NOMO-1 treated with dmso at 0.1 percent for 144 hours (cell line): ENCODE measurements around the gene BATF2.
"Not testable (repeated sequence)": the region's sequence is repeated elsewhere in the genome, so short reads cannot be mapped to it uniquely, and the experiment has no call there.

Experiments
- DNase-seq: peaks from one replicate; lab custom pipeline; 2025; ENCODE audit not compliant: unreplicated experiment; lab: John Stamatoyannopoulos, UW

The BATF2 gene

DNA sequence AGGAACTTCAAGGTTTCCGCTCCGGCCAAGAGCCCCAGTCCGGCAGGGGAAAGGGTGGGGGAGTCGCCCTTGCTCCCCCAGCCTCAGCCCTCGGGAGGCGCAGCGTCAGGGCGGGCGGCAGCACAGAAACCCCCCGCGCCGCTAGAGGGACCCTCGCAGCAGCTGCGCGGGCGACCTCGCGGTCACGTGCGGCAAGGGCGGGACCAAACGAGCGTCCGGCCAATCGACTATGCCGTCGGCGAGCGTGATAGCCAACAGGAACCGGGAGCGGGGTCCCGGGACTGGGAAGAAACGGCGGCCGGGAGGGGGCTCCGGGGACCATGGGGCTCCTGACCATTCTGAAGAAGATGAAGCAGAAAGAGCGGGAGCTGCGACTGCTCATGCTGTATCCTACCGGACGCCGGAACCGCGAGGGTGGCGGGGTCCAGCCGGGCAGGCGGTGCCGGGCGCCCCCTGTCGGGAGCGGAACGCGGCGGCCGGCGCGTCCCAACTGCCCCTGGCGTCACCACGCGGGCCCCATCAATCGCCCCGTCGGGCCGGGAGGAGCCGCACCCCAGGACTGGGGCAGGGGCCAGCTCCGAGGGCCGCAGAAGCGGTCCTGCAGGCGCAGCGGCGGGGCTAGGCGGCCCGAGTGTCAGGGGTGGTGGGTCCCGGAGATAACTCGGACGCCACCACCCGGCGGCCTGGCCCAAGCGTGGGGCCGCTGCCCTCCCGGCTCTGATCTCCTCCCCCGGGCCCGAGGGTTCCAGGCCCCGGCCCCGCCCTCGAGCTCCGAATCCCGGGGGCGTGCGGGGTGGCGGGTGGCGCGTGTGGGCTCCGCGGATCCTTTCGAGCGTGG, 17.3 kb upstream of the BATF2 start, which contains the start of gene ARL2:
TSS of gene ARL2 (plus strand) at position 273 of the 838 bp plus-strand sequence. CDS start at position 321, 48 bp downstream.
- peak; percentile 66 for DNase-seq

GRCh38 chr11:65013130-65013887, 16.5 kb upstream of the BATF2 start:
- peak; percentile 88 for DNase-seq

GRCh38 chr11:65008873-65009272, 12.1 kb upstream of the BATF2 start:
- no peak for DNase-seq

DNA sequence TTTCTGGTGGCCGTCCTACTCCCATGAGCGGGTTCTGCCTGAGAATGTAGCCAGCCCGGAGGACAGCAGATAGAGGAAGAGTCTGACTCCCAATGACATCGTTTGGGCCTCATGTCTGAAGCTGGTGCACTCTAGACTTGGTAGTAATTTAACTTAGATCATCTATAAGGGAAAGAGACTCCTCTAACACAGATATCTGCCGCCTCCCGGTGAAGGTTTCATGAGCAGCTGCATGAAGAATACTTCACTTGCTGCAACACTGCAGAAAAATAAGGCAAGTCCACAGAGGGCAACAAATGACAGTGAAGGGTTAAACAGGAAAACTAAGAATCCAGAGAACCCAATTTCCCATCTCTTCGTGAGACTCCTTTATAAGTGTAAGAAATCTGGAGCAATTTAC, 11.2 kb upstream of the BATF2 start:
- DNase-seq: no peak

GRCh38 chr11:65003968-65004367, 7.2 kb upstream of the BATF2 start:
- DNase-seq: not testable (repeated sequence)

DNA sequence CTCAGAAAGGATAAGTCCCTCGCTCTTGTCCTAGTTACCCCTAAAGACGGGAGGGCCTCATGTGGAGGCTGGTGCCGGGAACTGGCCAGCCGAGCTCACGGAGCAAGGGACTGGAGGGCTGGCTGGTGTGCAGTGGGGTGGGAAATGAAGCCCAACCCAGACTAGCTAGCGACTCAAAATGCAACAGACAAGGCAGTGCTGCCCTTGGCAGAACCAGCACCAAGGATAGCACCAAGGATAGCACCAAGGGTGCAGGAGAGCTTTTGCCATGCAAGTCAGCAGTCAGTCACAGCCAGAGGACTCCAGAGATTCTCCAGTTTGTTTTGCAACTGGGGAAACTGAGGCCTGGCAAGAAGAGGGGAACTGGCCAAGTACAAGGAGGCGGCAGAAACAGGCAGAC, 6.5 kb upstream of the BATF2 start:
- DNase-seq: no peak

GRCh38 chr11:65002706-65003105, 5.9 kb upstream of the BATF2 start:
- DNase-seq: no peak

DNA sequence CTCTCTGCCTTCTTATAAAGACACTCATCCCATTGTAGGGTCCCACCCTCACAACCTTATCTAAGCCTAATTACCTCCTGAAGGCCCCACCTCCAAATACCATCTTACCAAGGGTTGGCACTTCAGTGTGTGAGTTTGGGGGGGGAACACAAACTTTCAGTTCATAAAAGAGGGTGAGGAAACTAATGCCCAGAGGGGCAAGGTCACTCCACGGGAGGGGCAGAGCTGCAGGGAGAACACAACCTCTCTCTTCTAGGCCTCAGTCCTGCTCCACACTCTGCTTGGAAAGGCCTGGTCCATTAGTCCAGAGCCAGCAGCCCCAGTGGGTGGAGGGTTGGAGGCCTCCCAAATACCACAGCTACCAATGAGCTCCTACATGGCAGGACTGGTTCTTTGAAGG, 2.7 kb upstream of the BATF2 start:
- no peak for DNase-seq

GRCh38 chr11:64998690-64999431, 2.1 kb upstream of the BATF2 start:
- no peak for DNase-seq

GRCh38 chr11:64998141-64998540, 1.4 kb upstream of the BATF2 start:
- DNase-seq: no peak

GRCh38 chr11:64996327-64996709, 453 bp downstream of the BATF2 start:
- DNase-seq: no peak

DNA sequence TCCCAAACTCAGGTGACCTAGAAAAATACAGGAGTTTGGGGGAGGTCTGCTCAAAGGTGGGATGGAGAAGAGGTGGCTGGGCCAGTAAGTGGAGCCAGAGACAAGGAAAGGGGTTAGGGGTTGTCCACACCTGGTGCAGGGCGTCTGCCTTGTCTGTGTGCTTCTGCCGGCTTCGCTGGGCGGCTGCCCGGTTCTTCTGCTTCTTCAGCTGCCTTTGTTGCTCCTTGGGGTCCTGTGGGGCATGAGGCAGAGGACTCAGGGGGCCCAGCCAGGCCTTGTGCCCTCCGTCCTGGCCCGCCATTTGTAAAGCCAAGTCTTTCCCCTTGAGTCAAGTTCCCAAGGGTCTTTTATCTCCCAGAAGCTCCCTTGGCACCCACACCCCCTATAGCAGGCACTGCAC, 2.5 kb downstream of the BATF2 start:
- no peak for DNase-seq

GRCh38 chr11:64990222-64990923, 6.4 kb downstream of the BATF2 start:
- DNase-seq: peak; percentile 29

DNA sequence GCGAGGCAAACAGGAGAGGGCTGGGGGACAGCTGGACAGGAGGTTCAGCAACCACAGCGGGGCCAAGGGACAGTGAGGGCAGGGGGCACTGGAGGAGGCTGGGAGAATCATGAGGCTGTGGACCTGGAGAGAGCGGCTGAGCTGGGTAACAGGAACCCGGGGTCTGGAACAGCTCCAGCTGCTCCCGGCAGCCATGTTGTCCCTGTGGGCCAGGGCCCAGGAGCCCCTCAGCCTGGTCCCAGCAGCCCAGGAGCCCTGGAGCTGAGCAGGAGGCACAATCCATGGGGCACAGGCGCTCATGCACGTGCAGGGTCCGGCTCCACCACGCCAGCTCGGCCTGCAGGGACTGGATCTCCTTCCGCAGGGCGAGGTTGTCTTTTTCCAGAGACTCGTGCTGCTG, 7.4 kb downstream of the BATF2 start:
- DNase-seq: no peak

GRCh38 chr11:64987998-64988854, 8.5 kb downstream of the BATF2 start:
- DNase-seq: no peak

DNA sequence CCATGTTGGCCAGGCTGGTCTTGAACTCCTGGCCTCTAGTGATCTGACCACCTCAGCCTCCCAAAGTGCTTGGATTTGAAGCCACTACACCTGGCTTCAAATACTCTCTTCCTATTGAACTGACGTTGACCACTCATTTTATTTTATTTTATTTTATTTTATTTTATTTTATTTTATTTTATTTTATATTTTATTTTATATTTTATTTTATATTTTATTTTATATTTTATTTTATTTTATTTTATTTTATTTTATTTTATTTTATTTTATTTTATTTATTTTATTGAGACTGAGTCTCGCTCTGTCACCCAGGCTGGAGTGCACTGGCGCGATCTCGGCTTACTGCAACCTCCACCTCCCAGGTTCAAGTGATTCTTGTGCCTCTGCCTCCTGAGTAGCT, 13.4 kb downstream of the BATF2 start:
- not testable (repeated sequence) for DNase-seq

DNA sequence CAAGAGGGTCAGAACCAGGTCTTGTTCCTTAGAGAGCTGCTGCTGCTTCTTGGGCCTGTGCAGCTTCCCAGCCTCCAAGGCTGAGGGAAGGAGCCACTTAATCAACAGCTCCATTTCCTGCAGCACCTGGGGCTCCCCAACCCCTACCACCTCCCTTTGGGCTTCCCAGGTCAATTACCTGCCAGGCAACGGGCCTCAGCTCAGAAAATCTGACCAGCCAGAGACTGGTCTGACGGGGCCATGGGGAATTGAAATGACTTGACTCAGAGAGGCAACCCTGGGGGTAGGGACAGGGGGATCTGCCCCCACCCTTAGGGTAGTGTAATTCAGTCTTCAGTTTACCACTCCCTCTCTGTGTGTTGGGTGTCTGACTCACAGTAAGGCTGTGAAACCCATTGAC, 20.1 kb downstream of the BATF2 start:
- no peak for DNase-seq

DNA sequence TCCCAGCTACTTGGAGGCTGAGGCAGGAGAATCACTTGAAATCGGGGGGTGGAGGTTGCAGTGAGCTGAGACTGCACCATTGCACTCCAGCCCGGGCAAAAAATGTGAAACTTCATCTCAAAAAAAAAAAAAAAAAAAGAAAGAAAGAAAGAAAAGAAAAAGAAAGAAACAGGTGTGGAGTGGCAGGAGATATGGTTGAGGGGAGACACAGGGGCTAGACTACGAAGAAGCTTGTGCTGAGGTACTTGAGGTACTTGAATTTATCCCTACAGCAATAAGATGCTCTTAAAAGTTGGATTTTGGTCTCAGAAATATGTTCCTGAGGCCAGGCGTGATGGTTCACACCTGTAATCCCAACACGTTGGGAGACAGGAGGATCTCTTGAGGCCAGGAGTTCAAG, 22.6 kb downstream of the BATF2 start:
- DNase-seq: no peak

GRCh38 chr11:64971421-64972233, 25.1 kb downstream of the BATF2 start, which contains the start of gene MAJIN:
Gene MAJIN (minus strand): TSS chr11:64972108. CDS start chr11:64959405, 12,703 bp downstream.
- peak; percentile 6 for DNase-seq
